Thoracic aorta (tissue), 2 donors: Measurements from ENCODE around the gene CNPY1. TPM values are rescaled to one million over a fixed set of nuclear protein-coding genes. Genes with fewer than 3 reads are reported as not detected.

Experiments
- ATAC-seq: fragments of 150-250 bp; one replicate; pipeline ENCODE4 v1.8.0; 2017; ENCODE audit warnings: low read depth; ENCODE audit not compliant: insufficient number of reproducible peaks, low FRiP score
- DNase-seq: peaks from one replicate; pipeline ENCODE4 v3.0.0-alpha.2; 2020; ENCODE audit warnings: low spot score
- H3K27ac ChIP-seq, 2 donors: fragments of 200-600 bp; sonication (generic); 1 replicate in 1 of 2; 2 replicates in 1 of 2; pipeline ENCODE4 v1.5.1; 2016; ENCODE audit warnings: mild to moderate bottlenecking in 2 of 2, moderate library complexity in 2 of 2
- H3K27me3 ChIP-seq: fragments of 200-600 bp; sonication (generic); replicated peaks from 2 replicates; pipeline ENCODE4 v1.6.0; 2016; ENCODE audit warnings: mild to moderate bottlenecking; ENCODE audit not compliant: insufficient read depth
- H3K36me3 ChIP-seq: fragments of 200-600 bp; sonication (generic); one replicate; pipeline ENCODE4 v1.5.1; 2016
- H3K4me1 ChIP-seq, 2 donors: fragments of 200-600 bp; sonication (generic); 1 replicate in 1 of 2; 2 replicates in 1 of 2; pipeline versions ENCODE4 v1.5.1 to v1.6.0; 2016; ENCODE audit warnings: low read depth in 2 of 2, mild to moderate bottlenecking in 1 of 2; ENCODE audit not compliant: control insufficient read depth in 1 of 2
- H3K4me3 ChIP-seq: fragments of 200-600 bp; sonication (generic); 2 replicates; pipeline ENCODE4 v1.5.1; 2016; ENCODE audit warnings: mild to moderate bottlenecking
- H3K9me3 ChIP-seq: fragments of 200-600 bp; sonication (generic); 2 replicates; pipeline ENCODE4 v1.5.1; 2016
- total RNA-seq, 2 donors: library from RNA; depleted of rRNA; stranded (reverse); fragments of >200 nt; gene quantifications; one replicate each; pipeline versions ENCODE4 v1.1.0 to v1.2.3, GENCODE V29; 2016
- TF ChIP-seq, protein P1 (sequence below): fragments of 200-600 bp; sonication (generic); IDR thresholded peaks from one replicate; pipeline ENCODE4 v1.5.1; 2019; ENCODE audit warnings: antibody characterized with exemption

CNPY1 gene
- total RNA-seq, 2 donors from 2014 or later = not detected

DNA sequence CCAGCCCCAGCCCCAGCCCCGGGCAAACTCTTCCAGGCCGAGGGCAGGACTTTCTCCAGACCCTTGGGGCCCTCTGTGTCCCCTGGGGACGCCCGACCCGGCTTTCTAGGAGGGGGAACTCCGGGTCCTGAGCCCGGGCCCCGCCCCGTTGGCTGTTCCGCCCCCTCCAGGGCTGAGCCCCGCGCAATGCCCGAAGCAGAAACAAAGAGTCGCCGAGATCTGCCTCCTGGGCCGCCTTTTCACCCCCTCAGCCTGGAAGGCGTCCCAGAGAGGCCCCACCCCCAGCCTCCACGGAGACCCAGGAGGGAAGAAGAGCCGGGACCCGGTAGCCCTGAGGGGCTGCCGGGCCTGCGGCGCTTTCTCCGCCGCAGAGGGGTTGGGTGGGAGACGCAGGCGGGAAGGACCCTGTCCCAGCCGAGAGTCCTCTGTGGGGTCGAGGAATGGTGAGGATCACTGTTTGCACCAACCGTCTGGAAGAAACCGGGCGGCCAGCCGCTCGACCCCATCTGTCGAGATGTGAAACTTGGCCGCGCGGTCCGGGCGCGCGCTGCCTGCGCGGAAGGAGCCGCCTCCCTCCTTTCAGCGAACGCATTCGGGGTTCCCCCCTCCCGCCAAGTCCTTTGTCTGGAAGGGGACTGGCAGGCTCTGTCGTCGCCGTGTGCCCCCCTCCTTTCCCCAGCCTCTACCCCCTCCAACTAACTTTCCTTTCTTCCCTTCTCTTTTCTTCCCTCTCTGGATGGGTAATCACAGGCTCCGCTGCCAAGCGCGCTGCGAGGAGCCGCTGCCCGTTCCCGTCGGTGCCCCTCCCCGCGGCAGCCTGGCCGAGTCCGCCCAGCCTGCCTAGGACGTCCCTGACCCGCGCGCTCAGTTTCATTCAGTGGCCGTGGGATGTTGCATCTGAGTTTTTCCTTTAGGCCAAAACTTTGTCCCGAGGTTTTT, 78.2 kb downstream of the CNPY1 start:
- Histone ChIP-seq H3K4me1 (peaks cover 15 to 25% of the 10 kb centered on the region in 2 donors), H3K9me3 (no peaks in the 10 kb centered on the region), H3K27me3 (peaks cover 22% of the 10 kb centered on the region), H3K27ac (no peak overlapping the region), H3K36me3 (no peaks in the 10 kb centered on the region), H3K4me3 (peak overlapping the region; percentile 52)
- no peak for ATAC-seq
- TF ChIP-seq, protein P1, sequence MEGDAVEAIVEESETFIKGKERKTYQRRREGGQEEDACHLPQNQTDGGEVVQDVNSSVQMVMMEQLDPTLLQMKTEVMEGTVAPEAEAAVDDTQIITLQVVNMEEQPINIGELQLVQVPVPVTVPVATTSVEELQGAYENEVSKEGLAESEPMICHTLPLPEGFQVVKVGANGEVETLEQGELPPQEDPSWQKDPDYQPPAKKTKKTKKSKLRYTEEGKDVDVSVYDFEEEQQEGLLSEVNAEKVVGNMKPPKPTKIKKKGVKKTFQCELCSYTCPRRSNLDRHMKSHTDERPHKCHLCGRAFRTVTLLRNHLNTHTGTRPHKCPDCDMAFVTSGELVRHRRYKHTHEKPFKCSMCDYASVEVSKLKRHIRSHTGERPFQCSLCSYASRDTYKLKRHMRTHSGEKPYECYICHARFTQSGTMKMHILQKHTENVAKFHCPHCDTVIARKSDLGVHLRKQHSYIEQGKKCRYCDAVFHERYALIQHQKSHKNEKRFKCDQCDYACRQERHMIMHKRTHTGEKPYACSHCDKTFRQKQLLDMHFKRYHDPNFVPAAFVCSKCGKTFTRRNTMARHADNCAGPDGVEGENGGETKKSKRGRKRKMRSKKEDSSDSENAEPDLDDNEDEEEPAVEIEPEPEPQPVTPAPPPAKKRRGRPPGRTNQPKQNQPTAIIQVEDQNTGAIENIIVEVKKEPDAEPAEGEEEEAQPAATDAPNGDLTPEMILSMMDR = no peak
- DNase-seq = no peak

DNA sequence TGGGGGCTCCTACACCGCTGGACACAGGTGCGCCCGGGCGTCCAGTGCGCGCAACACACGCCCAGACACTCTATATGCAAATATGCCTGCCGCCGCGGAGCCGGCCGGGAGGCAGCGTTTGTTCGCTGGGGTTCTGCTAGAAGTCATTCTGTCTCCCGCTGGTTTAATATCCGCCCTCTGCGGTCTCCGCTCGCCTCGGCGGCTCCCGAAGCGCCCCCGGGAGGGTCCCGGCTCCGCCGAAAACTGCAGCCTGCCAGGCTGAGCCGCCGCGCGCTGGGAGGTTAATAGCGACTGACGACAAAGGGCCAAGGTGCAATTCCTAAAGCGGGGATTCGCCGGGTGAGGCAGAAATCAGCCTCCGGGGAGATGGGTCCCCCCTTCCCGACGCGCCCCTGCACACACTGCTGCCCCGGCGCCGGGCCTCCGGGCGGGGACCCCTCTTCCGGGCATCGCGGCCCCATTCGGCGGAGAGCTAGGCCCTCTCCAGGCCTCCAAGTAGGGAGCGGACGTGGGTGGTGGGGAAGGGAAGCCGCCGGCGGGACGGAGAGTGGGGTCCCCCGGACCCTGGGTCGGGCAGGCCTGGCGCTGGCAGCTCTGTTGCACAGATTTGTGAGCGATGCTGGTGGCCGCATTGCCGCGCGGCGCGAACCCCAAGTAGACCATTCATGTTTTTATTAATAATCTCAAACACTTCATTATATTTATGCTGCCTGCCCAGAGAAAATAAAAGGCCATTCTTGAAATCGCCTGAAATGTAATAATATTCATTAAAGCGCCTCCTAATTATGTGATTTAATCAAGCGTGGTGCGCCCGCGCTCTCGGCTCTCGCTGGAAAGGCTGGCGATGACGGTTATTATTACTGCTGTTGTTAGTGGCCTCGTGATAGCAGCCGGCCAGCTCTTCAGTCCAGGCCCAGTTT, 79.3 kb downstream of the CNPY1 start:
- H3K27me3 ChIP-seq = peaks cover 30% of the 10 kb centered on the region

DNA sequence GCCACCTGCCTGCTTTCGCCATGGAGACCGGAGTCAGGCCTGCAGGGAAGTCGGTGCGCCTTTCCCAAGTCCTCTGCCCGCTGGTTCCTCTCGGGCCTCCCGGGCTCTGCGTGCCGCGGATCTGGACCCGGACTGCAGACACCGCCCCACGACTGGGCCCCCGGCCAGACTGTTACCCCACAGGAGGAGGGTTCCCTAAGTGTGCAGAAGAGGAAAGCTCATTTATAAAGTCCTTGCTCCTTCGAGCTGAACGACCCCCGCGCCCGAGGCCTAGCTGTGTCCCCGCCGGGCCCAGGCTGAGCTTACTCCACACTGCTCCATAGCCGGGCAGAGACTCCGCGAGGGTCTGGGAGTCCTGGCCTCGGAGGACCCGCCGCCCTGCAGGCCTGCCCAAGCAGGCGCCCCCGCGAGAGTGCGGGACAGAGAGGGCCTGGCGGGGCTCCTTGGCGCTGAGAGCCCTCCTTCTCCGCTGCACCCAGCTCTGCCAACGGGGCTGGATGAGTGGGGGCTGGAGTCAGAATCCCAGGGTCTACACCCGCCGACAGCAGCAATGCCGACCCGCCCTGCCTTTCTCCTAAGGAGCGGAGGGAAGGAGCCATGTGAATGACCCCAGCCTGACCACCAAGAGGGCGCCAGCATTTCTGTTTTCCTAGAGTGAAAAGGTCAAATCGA, 80.1 kb downstream of the CNPY1 start:
- H3K27ac ChIP-seq = no peak overlapping the region
- H3K27me3 ChIP-seq = peaks cover 38% of the 10 kb centered on the region
- H3K36me3 ChIP-seq = no peaks in the 10 kb centered on the region
- ATAC-seq = no peak
- H3K4me1 ChIP-seq = peaks cover 15 to 25% of the 10 kb centered on the region in 2 donors
- no peaks in the 10 kb centered on the region for H3K9me3 ChIP-seq
- no peak for DNase-seq
- H3K4me3 ChIP-seq = peak overlapping the region; percentile 2
- TF ChIP-seq, protein P1 = no peak

More for the DNA sequence above, 79.3 kb downstream of the CNPY1 start:
- no peaks in the 10 kb centered on the region for H3K9me3 ChIP-seq
- peaks cover 15 to 25% of the 10 kb centered on the region in 2 donors for H3K4me1 ChIP-seq
- no peak overlapping the region for H3K27ac ChIP-seq
- H3K4me3 ChIP-seq = peak overlapping the region; percentile 2
- DNase-seq (no peak), ATAC-seq (no peak)
- no peaks in the 10 kb centered on the region for H3K36me3 ChIP-seq
- TF ChIP-seq, protein P1 = no peak

DNA sequence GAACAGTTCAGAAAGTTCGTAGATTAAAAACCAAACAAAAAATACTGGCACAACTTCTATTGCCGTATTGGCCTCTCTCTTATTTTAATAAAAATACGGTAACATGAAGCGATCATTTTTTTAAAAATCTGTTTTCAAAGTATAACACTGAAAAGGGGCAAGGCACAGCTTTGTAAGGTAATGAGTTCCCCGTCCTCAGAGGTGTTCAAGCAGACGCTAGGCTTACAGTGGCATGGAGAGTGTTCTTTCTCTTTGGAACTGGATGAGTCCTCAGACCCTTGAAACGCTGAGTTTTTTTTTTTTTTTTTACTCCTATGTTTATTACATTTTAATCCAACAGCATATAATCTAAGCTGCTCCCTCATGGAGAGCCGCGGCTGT, 80.6 kb downstream of the CNPY1 start:
- H3K27ac ChIP-seq = no peak overlapping the region
- H3K27me3 ChIP-seq = peaks cover 43% of the 10 kb centered on the region
- no peak for ATAC-seq
- no peaks in the 10 kb centered on the region for H3K9me3 ChIP-seq
- no peak for DNase-seq
- H3K4me1 ChIP-seq = peaks cover 15 to 25% of the 10 kb centered on the region in 2 donors
- H3K36me3 ChIP-seq = no peaks in the 10 kb centered on the region
- H3K4me3 ChIP-seq = no peak overlapping the region
- TF ChIP-seq, protein P1 = no peak
